GM18499 (cell line): ENCODE results near the gene SPIRE1.

Experiments used
- ATAC-seq: cut with Tn5 transposase; IDR thresholded peaks from one replicate; pipeline ENCODE4 v1.9.1; 2021; ENCODE audit warnings: moderate number of reproducible peaks; ENCODE audit not compliant: insufficient read depth, unreplicated experiment

The SPIRE1 gene

DNA sequence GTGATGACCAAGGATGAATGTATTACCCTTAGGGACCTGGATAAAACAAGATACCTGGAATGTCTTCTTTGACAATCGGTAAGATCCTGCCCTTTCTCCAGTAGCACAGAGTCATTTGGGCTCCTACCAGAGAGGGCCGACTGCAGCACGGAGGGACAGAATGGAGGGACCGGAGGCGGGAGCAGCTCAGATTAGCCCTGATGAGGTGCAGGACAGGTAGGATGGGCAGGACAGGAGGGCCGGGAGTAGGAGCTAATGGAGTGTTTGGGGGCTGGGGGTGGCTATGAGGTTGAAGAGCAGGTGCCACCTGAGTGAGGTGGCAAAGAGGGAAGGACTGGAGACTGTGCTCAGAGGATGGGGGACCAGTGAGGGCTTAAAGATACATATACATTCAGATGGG, 260.1 kb downstream of the SPIRE1 start:
- ATAC-seq, result no peak

DNA sequence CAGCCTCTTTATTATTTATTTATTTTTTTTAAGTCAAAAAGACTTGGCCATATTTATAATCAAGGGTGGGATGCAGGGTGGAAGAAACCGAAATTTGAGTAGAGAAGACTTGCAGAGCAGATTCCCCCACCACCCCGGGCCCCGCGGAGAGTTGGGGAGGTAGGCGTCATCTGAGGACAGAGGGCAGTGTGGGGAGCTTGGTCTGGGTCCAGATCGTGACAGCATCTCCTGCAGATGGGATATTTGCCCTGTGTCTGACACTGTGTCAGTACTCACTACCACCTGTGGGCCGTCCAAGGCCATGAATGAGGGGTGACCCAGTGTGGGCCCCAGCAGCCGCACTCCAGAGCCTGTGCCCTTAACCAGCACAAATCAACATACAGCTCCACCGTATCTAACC, 260.7 kb downstream of the SPIRE1 start:
- ATAC-seq, result no peak
